Effector CD8-positive, alpha-beta T cell (primary cell): ENCODE measurements around the gene ITGAL.
"Not testable (repeated sequence)": the region's sequence is repeated elsewhere in the genome, so short reads cannot be mapped to it uniquely, and the experiment has no call there.

ENCODE experiments used
- DNase-seq: peaks from one replicate; lab custom pipeline; 2025; lab: John Stamatoyannopoulos, UW
- total RNA-seq, 4 experiments: gene quantifications; one replicate each; lab custom pipeline; 2026; lab: John Stamatoyannopoulos, UW

Gene ITGAL
- total RNA-seq, result 607 to 1,182 (median 841) reads per million in 4 experiments

- DNase-seq, result peak; percentile 48
Observed at GRCh38 chr16:30472328-30472942, at the start of gene ITGAL. Gene ITGAL, plus strand, starts transcription at chr16:30472742. Its CDS starts 96 bp downstream, at chr16:30472838.

- DNase-seq, result no peak
Observed at GRCh38 chr16:30428055-30428454, 44.5 kb upstream of the ITGAL start.

GRCh38 chr16:30429418-30429677 lies 43.2 kb upstream of the ITGAL start:
- DNase-seq, result no peak

- peak; percentile 94 for DNase-seq
Observed at GRCh38 chr16:30429678-30430427, 42.7 kb upstream of the ITGAL start, which contains the start of gene DCTPP1. Gene DCTPP1, minus strand, starts transcription at chr16:30430030. Its CDS starts 50 bp downstream, at chr16:30429980.

GRCh38 chr16:30430428-30430970 lies 42.0 kb upstream of the ITGAL start:
- DNase-seq, result no peak

GRCh38 chr16:30434852-30435251 lies 37.7 kb upstream of the ITGAL start:
- DNase-seq, result no peak

GRCh38 chr16:30437511-30438046 lies 35.0 kb upstream of the ITGAL start:
- DNase-seq, result no peak

- DNase-seq, result no peak
Observed at GRCh38 chr16:30438835-30439234, 33.7 kb upstream of the ITGAL start.

GRCh38 chr16:30439720-30440348 lies 32.7 kb upstream of the ITGAL start:
- no peak for DNase-seq

GRCh38 chr16:30443631-30444030 lies 28.9 kb upstream of the ITGAL start:
- DNase-seq, result no peak

GRCh38 chr16:30444231-30445148 lies 28.1 kb upstream of the ITGAL start:
- no peak for DNase-seq

- no peak for DNase-seq
Observed at GRCh38 chr16:30445149-30445407, 27.5 kb upstream of the ITGAL start.

GRCh38 chr16:30445408-30446202 lies 26.9 kb upstream of the ITGAL start, which contains the start of gene SEPHS2:
Gene SEPHS2, minus strand, starts transcription at chr16:30445874. Its CDS starts 147 bp downstream, at chr16:30445727.
- peak; percentile 92 for DNase-seq

GRCh38 chr16:30446203-30446595 lies 26.3 kb upstream of the ITGAL start:
- no peak for DNase-seq

GRCh38 chr16:30447512-30448226 lies 24.9 kb upstream of the ITGAL start:
- no peak for DNase-seq

GRCh38 chr16:30449116-30449435 lies 23.5 kb upstream of the ITGAL start:
- no peak for DNase-seq

- not testable (repeated sequence) for DNase-seq
Observed at GRCh38 chr16:30452709-30453580, 19.6 kb upstream of the ITGAL start.

GRCh38 chr16:30456302-30456701 lies 16.2 kb upstream of the ITGAL start:
- no peak for DNase-seq

- DNase-seq, result no peak
Observed at GRCh38 chr16:30457256-30457655, 15.3 kb upstream of the ITGAL start.
